ENCODE results near the gene OPA3.
A peak's percentile ranks its signal among the peaks of the same experiment; 100 is the strongest.

Gene OPA3

DNA sequence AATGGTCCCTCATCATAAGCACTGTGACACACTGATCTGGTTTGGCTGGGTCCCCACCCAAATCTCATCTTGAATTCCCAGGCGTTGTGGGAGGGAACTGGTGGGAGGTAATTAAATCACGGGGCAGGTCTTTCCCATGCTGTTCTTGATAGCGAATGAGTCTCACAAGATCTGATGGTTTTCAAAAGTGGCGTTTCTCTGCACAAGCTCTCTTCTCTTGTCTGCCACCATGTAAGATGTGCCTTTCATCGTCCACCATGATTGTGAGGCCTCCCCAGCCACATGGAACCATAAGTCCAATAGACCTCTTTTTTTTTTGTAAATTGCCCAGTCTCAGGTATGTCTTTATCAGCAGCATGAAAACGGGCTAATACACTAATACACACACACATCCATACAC is 24.3 kb upstream of the OPA3 start:
- no peak overlapping the region for H3K27ac ChIP-seq
- TF ChIP-seq, protein P1, sequence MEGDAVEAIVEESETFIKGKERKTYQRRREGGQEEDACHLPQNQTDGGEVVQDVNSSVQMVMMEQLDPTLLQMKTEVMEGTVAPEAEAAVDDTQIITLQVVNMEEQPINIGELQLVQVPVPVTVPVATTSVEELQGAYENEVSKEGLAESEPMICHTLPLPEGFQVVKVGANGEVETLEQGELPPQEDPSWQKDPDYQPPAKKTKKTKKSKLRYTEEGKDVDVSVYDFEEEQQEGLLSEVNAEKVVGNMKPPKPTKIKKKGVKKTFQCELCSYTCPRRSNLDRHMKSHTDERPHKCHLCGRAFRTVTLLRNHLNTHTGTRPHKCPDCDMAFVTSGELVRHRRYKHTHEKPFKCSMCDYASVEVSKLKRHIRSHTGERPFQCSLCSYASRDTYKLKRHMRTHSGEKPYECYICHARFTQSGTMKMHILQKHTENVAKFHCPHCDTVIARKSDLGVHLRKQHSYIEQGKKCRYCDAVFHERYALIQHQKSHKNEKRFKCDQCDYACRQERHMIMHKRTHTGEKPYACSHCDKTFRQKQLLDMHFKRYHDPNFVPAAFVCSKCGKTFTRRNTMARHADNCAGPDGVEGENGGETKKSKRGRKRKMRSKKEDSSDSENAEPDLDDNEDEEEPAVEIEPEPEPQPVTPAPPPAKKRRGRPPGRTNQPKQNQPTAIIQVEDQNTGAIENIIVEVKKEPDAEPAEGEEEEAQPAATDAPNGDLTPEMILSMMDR (IDR thresholded peaks at IDR 0.05; ENCODE audit: low read depth, low read length, missing control alignments), result no peak
- H3K4me3 ChIP-seq (ENCODE audit: low read depth, low read length), result no peak overlapping the region
- H3K27me3 ChIP-seq (replicated peaks), result no peaks in the 10 kb centered on the region
- in situ Hi-C loops (cut with HindIII; ENCODE audit: low pct_ligation_motif_present, low sequenced_read_pairs), result no loop called here
- peaks cover 34% of the 10 kb centered on the region for H3K36me3 ChIP-seq (replicated peaks)
- no peak for DNase-seq

DNA sequence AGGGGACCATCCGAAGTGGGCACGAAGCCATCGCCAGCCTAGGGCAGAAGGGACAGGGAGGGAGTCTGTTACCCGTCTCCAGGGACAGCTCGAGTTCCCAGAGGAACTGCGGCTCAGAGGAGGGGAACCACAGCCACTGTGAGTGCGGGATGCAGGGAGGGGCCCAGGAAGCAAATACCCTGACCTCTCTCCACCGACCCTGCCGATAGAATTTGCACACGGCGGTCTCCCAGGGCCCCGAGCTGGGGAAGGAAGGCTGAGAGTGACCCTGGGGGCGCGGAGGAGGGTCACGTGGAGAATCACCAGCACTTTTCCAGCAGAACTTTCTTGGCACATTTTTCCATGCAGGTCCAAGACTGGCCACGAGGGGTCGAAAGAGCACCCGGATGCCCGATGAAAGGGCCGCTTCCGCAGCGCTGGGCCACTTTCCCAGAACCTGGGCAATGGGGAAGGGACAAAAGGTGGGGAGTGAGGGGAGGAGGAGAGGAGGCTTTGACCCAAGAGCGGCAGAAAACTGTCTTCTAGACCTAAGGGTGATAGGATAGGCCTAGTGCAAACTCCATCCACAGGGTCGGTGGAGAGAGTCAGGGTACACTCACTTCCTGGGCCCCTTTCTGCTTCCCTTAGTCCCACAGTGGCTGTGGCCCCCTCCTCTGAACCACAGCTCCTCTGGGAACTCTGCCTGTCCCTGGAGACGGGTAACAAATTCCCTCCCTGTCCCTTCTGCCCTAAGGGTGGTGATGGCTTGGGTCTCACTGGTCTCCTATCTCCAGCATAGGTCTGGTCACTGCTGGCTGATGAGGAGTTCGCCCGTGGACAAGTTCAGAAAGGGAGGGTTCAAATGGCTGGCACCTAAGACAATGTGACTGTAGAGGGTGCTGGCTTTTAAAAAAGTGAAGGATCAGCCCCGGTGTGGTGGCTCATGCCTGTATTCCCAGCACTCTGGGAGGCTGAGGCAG is 22.7 kb upstream of the OPA3 start:
- Histone ChIP-seq H3K27ac (no peak overlapping the region), H3K36me3 (replicated peaks) (peaks cover 24% of the 10 kb centered on the region), H3K4me3 (ENCODE audit: low read depth, low read length) (peak overlapping the region; percentile 43), H3K27me3 (replicated peaks) (peaks cover 2% of the 10 kb centered on the region)
- TF ChIP-seq, protein P1 (IDR thresholded peaks at IDR 0.05; ENCODE audit: low read depth, low read length, missing control alignments), result peak; percentile 92
- in situ Hi-C loops (cut with HindIII; ENCODE audit: low pct_ligation_motif_present, low sequenced_read_pairs), result no loop called here
- peak; percentile 59 for DNase-seq

DNA sequence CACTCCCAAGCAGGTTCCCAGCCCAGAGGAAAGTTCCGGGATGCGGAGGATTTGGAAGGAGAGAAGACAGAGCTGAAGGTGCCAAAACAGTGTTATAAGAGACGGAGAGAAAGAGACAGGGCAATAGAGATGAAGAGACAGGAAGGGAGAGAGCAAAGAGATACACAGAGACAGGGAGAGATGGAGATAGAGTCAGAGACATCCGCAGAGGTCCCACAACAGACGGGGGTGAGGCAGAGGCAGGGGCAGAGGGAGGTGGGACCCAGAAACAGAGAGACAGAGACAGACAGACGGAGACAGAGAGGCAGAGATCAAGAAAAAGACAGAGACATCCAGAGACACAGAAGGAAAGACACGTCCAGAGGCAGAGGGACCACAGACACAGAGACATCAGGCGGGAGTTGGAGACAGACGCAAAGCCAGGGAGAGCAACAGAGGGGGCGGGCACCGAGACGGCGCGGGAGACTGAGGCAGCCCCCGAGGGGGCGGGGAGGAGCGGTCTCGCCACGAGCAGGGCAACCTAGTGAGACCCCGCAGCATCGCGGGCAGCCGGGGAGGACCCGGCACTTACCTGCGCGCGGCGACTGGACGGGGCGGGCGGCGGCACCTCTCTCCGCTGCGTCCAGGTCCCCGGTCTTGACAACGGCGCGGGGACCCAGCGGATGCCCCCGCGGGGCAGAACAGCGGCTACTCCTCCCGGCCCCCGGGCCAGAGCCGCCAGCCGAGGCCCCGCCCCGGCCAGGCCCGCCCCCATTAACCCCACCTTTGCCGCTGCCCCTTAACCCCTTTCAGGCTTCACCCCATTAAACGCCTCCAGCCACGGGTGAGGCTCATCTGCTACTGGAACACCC is 17.1 kb upstream of the OPA3 start, which contains the start of gene GPR4:
TSS of gene GPR4 (minus strand) at position 689 of the 851 bp plus-strand sequence. CDS start 10,346 bp downstream, outside the sequence.
- no peak for DNase-seq
- no peaks in the 10 kb centered on the region for H3K36me3 ChIP-seq (replicated peaks)
- H3K27me3 ChIP-seq (replicated peaks), result peaks cover 19% of the 10 kb centered on the region
- TF ChIP-seq, protein P1 (IDR thresholded peaks at IDR 0.05; ENCODE audit: low read depth, low read length, missing control alignments), result no peak
- in situ Hi-C loops (cut with HindIII; ENCODE audit: low pct_ligation_motif_present, low sequenced_read_pairs), result no loop called here
- no peak within 1 kb of the TSS for H3K27ac ChIP-seq
- no peak within 1 kb of the TSS for H3K4me3 ChIP-seq (ENCODE audit: low read depth, low read length)

DNA sequence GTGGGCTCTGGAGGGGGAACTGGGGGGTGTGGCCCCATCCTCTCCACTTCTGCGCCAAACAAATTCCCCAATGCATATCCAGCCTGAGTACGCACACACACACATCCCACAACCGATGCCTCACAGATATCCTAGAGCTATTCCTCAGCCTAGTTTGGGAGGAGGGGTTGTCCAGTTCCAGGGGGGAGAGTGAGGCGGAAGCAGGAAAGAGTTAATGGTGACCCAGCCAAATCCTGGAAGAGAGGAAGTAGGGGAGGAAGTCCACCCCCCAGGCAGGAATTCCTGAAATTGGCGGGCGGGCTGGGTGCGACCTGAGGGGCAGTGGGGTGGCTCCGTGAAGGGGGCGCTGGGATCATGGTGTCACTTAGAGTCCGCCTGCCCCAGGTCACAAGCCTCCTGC is 16.5 kb upstream of the OPA3 start:
- no peak for DNase-seq
- in situ Hi-C loops (cut with HindIII; ENCODE audit: low pct_ligation_motif_present, low sequenced_read_pairs), result no loop called here
- Histone ChIP-seq H3K27me3 (replicated peaks) (peaks cover 19% of the 10 kb centered on the region), H3K27ac (no peak overlapping the region), H3K36me3 (replicated peaks) (no peaks in the 10 kb centered on the region), H3K4me3 (ENCODE audit: low read depth, low read length) (no peak overlapping the region)
- TF ChIP-seq, protein P1 (IDR thresholded peaks at IDR 0.05; ENCODE audit: low read depth, low read length, missing control alignments), result no peak

DNA sequence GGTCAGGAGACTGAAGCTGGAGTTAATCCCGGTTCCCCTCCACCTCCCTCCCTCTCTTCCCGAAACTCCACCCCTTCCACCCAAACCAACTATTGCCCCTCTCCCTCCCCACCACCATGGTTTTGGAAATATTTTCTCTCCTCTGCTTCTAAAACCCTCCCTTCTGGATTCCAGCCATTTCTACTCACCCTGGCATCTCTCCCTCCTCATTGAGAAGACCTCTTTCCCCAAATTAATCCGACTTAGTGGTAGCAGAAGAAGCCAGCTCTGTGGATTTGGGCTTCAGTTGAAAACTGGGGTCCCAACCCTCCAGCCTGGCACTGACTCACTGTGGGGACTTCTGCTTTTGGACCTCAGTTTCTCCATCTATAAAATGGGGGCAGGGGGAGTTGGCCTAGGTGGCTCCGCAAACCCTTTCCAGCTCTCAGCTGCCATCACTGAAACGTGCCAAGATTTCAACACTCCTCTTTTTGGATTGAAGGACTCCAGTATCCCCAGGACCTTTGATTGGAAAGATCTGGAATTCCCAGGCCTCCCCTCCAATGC is 15.8 kb upstream of the OPA3 start:
- DNase-seq, result no peak
- H3K27ac ChIP-seq, result no peak overlapping the region
- H3K4me3 ChIP-seq (ENCODE audit: low read depth, low read length), result no peak overlapping the region
- in situ Hi-C loops (cut with HindIII; ENCODE audit: low pct_ligation_motif_present, low sequenced_read_pairs), result no loop called here
- TF ChIP-seq, protein P1 (IDR thresholded peaks at IDR 0.05; ENCODE audit: low read depth, low read length, missing control alignments), result no peak
- peaks cover 19% of the 10 kb centered on the region for H3K27me3 ChIP-seq (replicated peaks)
- H3K36me3 ChIP-seq (replicated peaks), result no peaks in the 10 kb centered on the region
